Activated CD8-positive, alpha-beta T cell treated with anti-CD3 and anti-CD28 coated beads for 36 hours (primary cell): ENCODE results near the gene ARMH3. TPM values are rescaled to one million over a fixed set of nuclear protein-coding genes. Genes with fewer than 3 reads are reported as not detected.

ENCODE experiments used
- ATAC-seq: fragments of 200-7000 bp; cut with Tn5 transposase; one replicate; pipeline ENCODE4 v1.10.0; 2021; ENCODE audit warnings: mild to moderate bottlenecking, moderate library complexity
- CTCF ChIA-PET: fragments of 350-600 bp; sonication (Branson Sonifier 250); formaldehyde crosslinking; loops from one replicate; lab custom pipeline; 2021; ENCODE audit warnings: antibody characterized with exemption; lab: Charles Lee
- POLR2A ChIA-PET: fragments of 350-600 bp; sonication (Branson Sonifier 250); formaldehyde crosslinking; loops from one replicate; lab custom pipeline; 2021; ENCODE audit warnings: antibody characterized with exemption; lab: Charles Lee
- DNase-seq: peaks from one replicate; pipeline ENCODE4 v3.0.0-alpha.2; 2020
- H3K27ac Mint-ChIP-seq: one replicate; pipeline ENCODE4 v1.8.0; 2021; ENCODE audit warnings: mild to moderate bottlenecking, mixed read lengths
- H3K27me3 Mint-ChIP-seq: one replicate; pipeline ENCODE4 v1.8.0; 2021; ENCODE audit warnings: mixed read lengths
- H3K36me3 Mint-ChIP-seq: one replicate; pipeline ENCODE4 v1.8.0; 2021; ENCODE audit warnings: low read depth, mixed read lengths
- H3K4me1 Mint-ChIP-seq: one replicate; pipeline ENCODE4 v1.8.0; 2021; ENCODE audit warnings: low read depth, mixed read lengths
- H3K4me3 Mint-ChIP-seq: one replicate; pipeline ENCODE4 v1.8.0; 2021; ENCODE audit warnings: mild to moderate bottlenecking, moderate library complexity, mixed read lengths
- H3K9me3 Mint-ChIP-seq: one replicate; pipeline ENCODE4 v1.8.0; 2021; ENCODE audit warnings: mixed read lengths
- CTCF ChIP-seq: fragments of 200-600 bp; IDR thresholded peaks from one replicate; pipeline ENCODE4 v1.8.0; 2022; ENCODE audit warnings: antibody characterized with exemption, mild to moderate bottlenecking
- intact Hi-C: fragments of 100-400 bp; cut with micrococcal nuclease; formaldehyde crosslinking; loops from one replicate; pipeline ENCODE4 v1.10.0; 2022
- total RNA-seq, 2 experiments: library from RNA; stranded (reverse); gene quantifications; one replicate each; pipeline ENCODE4 v1.2.3, GENCODE V29; 2021

ARMH3 gene
- total RNA-seq, 2 experiments from 2014 or later: 16.2 to 18.4 TPM

DNA sequence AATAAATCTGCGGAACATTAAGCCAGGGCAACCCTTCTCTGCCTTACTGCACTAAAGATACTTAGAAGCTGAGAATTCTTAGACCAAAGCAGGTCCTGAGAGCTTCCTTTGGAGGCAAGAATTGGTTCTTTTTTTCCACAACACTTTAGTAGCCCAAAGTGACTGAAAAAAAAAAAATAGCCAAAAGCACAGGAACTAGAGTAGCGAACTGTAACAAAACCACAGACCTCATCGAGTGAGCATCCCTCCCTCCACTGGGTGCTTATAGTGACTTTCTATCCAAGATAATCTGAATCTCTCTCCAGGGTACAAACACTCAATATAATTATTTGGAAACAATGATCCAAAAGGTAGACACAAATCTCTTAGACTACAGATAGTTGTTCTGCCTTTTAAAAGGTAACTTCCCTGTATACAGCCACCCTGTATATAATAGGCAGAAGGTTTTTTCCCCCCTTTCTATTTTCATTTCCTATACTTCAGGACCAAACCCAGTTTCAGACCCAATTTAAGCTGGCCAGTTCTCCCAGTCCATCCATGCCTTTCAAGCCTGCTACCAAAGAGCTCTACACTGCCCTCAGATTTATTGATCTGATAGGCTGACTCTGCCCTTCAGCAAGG lies 180.8 kb downstream of the ARMH3 start:
- Mint-ChIP-seq H3K9me3 (no peaks in the 10 kb centered on the region), H3K27me3 (no peaks in the 10 kb centered on the region), H3K4me3 (no peak overlapping the region), H3K4me1 (peaks cover 12% of the 10 kb centered on the region), H3K27ac (peak overlapping the region; percentile 23), H3K36me3 (peaks cover 5% of the 10 kb centered on the region)
- DNase-seq (no peak), ATAC-seq (no peak)
- intact Hi-C loops: no loop called here
- TF ChIP-seq CTCF: no peak
- POLR2A ChIA-PET: no interaction called here
- CTCF ChIA-PET: interaction anchor here (1.3 to 1.6 kb wide), 2 partner anchors 15 to 27 kb away, joined by 4 read pairs; no protein-coding TSS in a partner anchor

- ChIA-PET POLR2A (no interaction called here), CTCF (interaction anchor here (1.1 to 1.6 kb wide), 2 partner anchors 28 to 33 kb away, joined by 3 to 4 read pairs; no protein-coding TSS in a partner anchor)
- Mint-ChIP-seq H3K36me3 (peaks cover 5% of the 10 kb centered on the region), H3K27me3 (no peaks in the 10 kb centered on the region), H3K4me1 (peaks cover 10% of the 10 kb centered on the region), H3K27ac (no peak overlapping the region), H3K4me3 (no peak overlapping the region), H3K9me3 (no peaks in the 10 kb centered on the region)
- ATAC-seq: no peak
- no peak for TF ChIP-seq CTCF
- DNase-seq: no peak
- intact Hi-C loops: no loop called here
These were observed 181.7 kb downstream of the ARMH3 start for GRCh38 chr10:101874252-101874651.

- intact Hi-C loops: no loop called here
- ChIA-PET CTCF (no interaction called here), POLR2A (no interaction called here)
- Mint-ChIP-seq H3K36me3 (peaks cover 15% of the 10 kb centered on the region), H3K4me1 (no peaks in the 10 kb centered on the region), H3K27ac (no peak overlapping the region), H3K27me3 (no peaks in the 10 kb centered on the region), H3K9me3 (no peaks in the 10 kb centered on the region), H3K4me3 (no peak overlapping the region)
- DNase-seq: no peak
- TF ChIP-seq CTCF: no peak
- no peak for ATAC-seq
These were observed 188.0 kb downstream of the ARMH3 start for GRCh38 chr10:101867931-101868330.

GRCh38 chr10:101859530-101859929 lies 196.4 kb downstream of the ARMH3 start:
- Mint-ChIP-seq H3K36me3 (peaks cover 31% of the 10 kb centered on the region), H3K9me3 (peaks cover 10% of the 10 kb centered on the region), H3K4me1 (peaks cover 4% of the 10 kb centered on the region), H3K27me3 (no peaks in the 10 kb centered on the region), H3K27ac (no peak overlapping the region), H3K4me3 (no peak overlapping the region)
- ATAC-seq (no peak), DNase-seq (no peak)
- TF ChIP-seq CTCF: no peak
- ChIA-PET CTCF (interaction anchor here (0.6 to 5.8 kb wide), 8 partner anchors 14 to 248 kb away, joined by 3 to 42 read pairs (median 6); no protein-coding TSS in a partner anchor), POLR2A (interaction anchor here (0.6 to 1.4 kb wide), 3 partner anchors 22 to 927 kb away, joined by 3 to 4 read pairs (median 3); no protein-coding TSS in a partner anchor)
- intact Hi-C loops: no loop called here
